K562 (cell line): ENCODE measurements around the gene MED15. TPM values are rescaled to one million over a fixed set of nuclear protein-coding genes. Genes with fewer than 3 reads are reported as not detected.

Experiments
- CHD4 ChIP-seq: fragments of 200-600 bp; sonication (generic); IDR thresholded peaks from 3 replicates; pipeline ENCODE4 v1.6.1; 2012; ENCODE audit warnings: low read depth, mild to moderate bottlenecking, mixed read lengths, low read length, inconsistent platforms; ENCODE audit not compliant: insufficient read depth, insufficient replicate concordance, poor library complexity, severe bottlenecking
- ELF1 ChIP-seq: fragments of 200-800 bp; sonication (Bioruptor generic); IDR thresholded peaks from 2 replicates; pipeline ENCODE4 v1.6.1; 2016; ENCODE audit warnings: missing genetic modification characterization, missing compliant biosample characterization
- ETV6 ChIP-seq, 3 experiments: fragments of 150-350 bp in 1 of 3; sonication (generic) in 1 of 3; formaldehyde crosslinking in 1 of 3; IDR thresholded peaks; 2 replicates each; pipeline versions ENCODE4 v1.6.1 to v1.8.0; 2014 to 2022; ENCODE audit warnings: borderline replicate concordance in 2 of 3, low read depth in 2 of 3, antibody characterized with exemption in 1 of 3, low read length in 1 of 3, mild to moderate bottlenecking in 1 of 3, missing genetic modification reagents in 1 of 3
- FOXJ3 ChIP-seq: sonication (generic); formaldehyde crosslinking; IDR thresholded peaks from 2 replicates; pipeline ENCODE4 v1.4.0; 2020; ENCODE audit warnings: mild to moderate bottlenecking, missing genetic modification reagents
- HSF4 ChIP-seq: fragments of 250-450 bp; sonication (Bioruptor Pico); IDR thresholded peaks from 2 replicates; pipeline ENCODE4 v2.1.2; 2022; ENCODE audit warnings: mild to moderate bottlenecking, moderate library complexity, borderline replicate concordance
- MEF2D ChIP-seq: conservative IDR thresholded peaks from 2 replicates; pipeline ENCODE4 v1.6.1; 2016; ENCODE audit warnings: low read depth, missing genetic modification characterization, missing compliant biosample characterization
- MEIS2 ChIP-seq: fragments of 450-650 bp; IDR thresholded peaks from 2 replicates; pipeline ENCODE4 v1.6.1; 2014; ENCODE audit warnings: mild to moderate bottlenecking; ENCODE audit not compliant: partially characterized antibody
- RBM22 ChIP-seq: fragments of 200-400 bp; formaldehyde crosslinking; IDR thresholded peaks from 2 replicates; pipeline ENCODE4 v1.6.1; 2018; ENCODE audit warnings: low read length, low read depth; ENCODE audit not compliant: poor library complexity, severe bottlenecking
- SMAD2 ChIP-seq: fragments of 150-350 bp; IDR thresholded peaks from 2 replicates; pipeline ENCODE4 v1.6.1; 2014; ENCODE audit warnings: low read depth, mild to moderate bottlenecking, low read length
- TGIF2 ChIP-seq: sonication (generic); formaldehyde crosslinking; IDR thresholded peaks from 2 replicates; pipeline ENCODE4 v1.8.1; 2022; ENCODE audit warnings: mild to moderate bottlenecking, missing genetic modification reagents, moderate library complexity
- ZC3H11A ChIP-seq: IDR thresholded peaks from 2 replicates; pipeline ENCODE4 v1.6.1; 2012; ENCODE audit warnings: low read depth, low read length, improper control_type of control experiment
- ZNF140 ChIP-seq: fragments of 250-450 bp; sonication (Bioruptor Pico); IDR thresholded peaks from 2 replicates; pipeline ENCODE4 v1.8.0; 2021; ENCODE audit warnings: moderate library complexity, mild to moderate bottlenecking, inconsistent platforms
- ZNF24 ChIP-seq: fragments of 450-650 bp; IDR thresholded peaks from 2 replicates; pipeline ENCODE4 v1.6.1; 2016
- ZNF324 ChIP-seq: fragments of 250-450 bp; sonication (Bioruptor Pico); IDR thresholded peaks from 2 replicates; pipeline ENCODE4 v1.4.0; 2020; ENCODE audit warnings: mild to moderate bottlenecking
- ZNF384 ChIP-seq: IDR thresholded peaks from 2 replicates; pipeline ENCODE4 v1.6.1; 2012; ENCODE audit warnings: low read depth, low read length, improper control_type of control experiment
- ZNF589 ChIP-seq: fragments of 200-800 bp; sonication (Bioruptor generic); IDR thresholded peaks from 2 replicates; pipeline ENCODE4 v1.6.1; 2016; ENCODE audit warnings: low read depth, missing genetic modification characterization, missing compliant biosample characterization
- ZNF668 ChIP-seq: fragments of 250-450 bp; sonication (Bioruptor Pico); IDR thresholded peaks from 2 replicates; pipeline ENCODE4 v1.8.0; 2022; ENCODE audit warnings: mild to moderate bottlenecking, inconsistent platforms
- polyA plus RNA-seq, 8 experiments: library from polyadenylated mRNA; depleted of rRNA in 4 of 8; stranded (reverse) in 5 of 8; unstranded in 3 of 8; fragments of >200 nt; fragmentation: Nextera tagmentation in 2 of 8; fragmentation: Illumina TruSeq in 1 of 8; extraction: Ambion mirVana in 2 of 8; extraction: Trizol in 1 of 8; gene quantifications; 2 replicates each; pipeline versions ENCODE4 v1.2.1 to v1.2.3, GENCODE V29; 2011 to 2014; ENCODE audit warnings: inconsistent platforms in 1 of 8, missing spikeins in 1 of 8
- total RNA-seq, 7 experiments: library from RNA; depleted of rRNA in 6 of 7; stranded (reverse); fragments of >200 nt in 6 of 7; fragmentation: Illumina TruSeq in 2 of 7; extraction: Trizol in 2 of 7; gene quantifications; 2 replicates each; pipeline versions ENCODE4 v1.2.1 to v1.2.3, GENCODE V29; 2011 to 2021; ENCODE audit warnings: low replicate concordance in 1 of 7
- TF ChIP-seq, protein P1 (sequence below): fragments of 250-450 bp; sonication (Bioruptor Pico); IDR thresholded peaks from 2 replicates; pipeline ENCODE4 v1.4.0; 2020; ENCODE audit warnings: mild to moderate bottlenecking, moderate library complexity
- TF ChIP-seq, protein P2 (sequence below): fragments of 200-400 bp; formaldehyde crosslinking; IDR thresholded peaks from 2 replicates; pipeline ENCODE4 v1.6.1; 2017; ENCODE audit warnings: mild to moderate bottlenecking, low read depth, low read length, moderate library complexity
- TF ChIP-seq, protein P3 (sequence below), 2 experiments: fragments of 200-800 bp in 1 of 2; sonication (Bioruptor generic) in 1 of 2; sonication (generic) in 1 of 2; formaldehyde crosslinking in 1 of 2; IDR thresholded peaks in 1 of 2; conservative IDR thresholded peaks in 1 of 2; 2 replicates each; pipeline versions ENCODE4 v1.5.0 to v1.6.1; 2016 to 2020; ENCODE audit warnings: missing compliant biosample characterization in 1 of 2, missing genetic modification characterization in 1 of 2, missing genetic modification reagents in 1 of 2

The MED15 gene
- total and polyA plus RNA-seq, 9 of the 15 experiments (the other 6 are each of a cell fraction or from before 2014, with no cell fraction given) = 4.0 to 271 (median 60.1) TPM

DNA sequence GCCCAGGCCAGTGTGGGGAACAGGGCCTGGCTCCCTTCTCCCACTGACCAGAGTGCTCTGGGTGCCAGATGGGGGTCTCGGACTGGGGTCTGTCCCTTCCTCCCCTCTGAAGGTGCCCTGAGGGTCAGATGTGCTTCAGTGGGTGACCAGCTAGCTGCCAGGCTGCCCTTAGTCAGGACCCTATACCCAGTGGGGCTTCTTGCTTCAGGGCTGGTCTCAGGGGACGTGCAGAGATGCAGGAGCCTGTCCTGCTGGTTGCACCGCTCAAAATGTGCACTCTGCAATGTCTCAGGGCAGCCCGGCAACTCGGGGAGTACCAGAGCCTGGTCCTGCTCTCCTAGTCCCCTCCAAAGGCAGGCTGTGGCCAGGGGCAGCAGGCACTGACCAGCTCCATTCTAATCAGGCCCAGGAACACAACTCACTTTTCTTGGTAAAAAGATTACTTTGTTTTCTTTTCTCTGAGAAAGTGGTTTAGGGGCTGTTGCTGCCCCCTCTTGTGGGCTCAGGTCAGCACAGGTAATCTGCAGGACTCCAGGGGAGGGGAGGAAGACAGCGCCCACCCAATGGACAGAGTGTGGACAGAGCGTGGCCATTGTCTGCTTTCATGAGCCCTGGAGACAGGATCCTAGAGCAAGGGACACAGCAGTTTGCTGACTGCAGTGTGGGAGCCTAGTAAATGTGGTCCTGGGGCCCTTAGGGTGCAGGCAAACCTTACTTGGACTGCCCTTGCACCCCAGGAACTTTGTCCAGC lies 80.9 kb downstream of the MED15 start (continued):
- TF ChIP-seq ZNF384 = no peak
- no peak for TF ChIP-seq HSF4 (CRISPR knock-in tag)
- TF ChIP-seq TGIF2 (CRISPR knock-in tag) = peak; percentile 67; the same call in 1 of the 2 replicates
- no peak for TF ChIP-seq ZNF140
- TF ChIP-seq ELF1 = no peak
- no peak for TF ChIP-seq ZNF668 (CRISPR knock-in tag)
- no peak for TF ChIP-seq RBM22
- no peak for TF ChIP-seq ZNF24
- TF ChIP-seq ZNF589 (CRISPR knock-in tag) = no peak
- TF ChIP-seq ZC3H11A = no peak
- TF ChIP-seq SMAD2 = no peak
- TF ChIP-seq, protein P1, sequence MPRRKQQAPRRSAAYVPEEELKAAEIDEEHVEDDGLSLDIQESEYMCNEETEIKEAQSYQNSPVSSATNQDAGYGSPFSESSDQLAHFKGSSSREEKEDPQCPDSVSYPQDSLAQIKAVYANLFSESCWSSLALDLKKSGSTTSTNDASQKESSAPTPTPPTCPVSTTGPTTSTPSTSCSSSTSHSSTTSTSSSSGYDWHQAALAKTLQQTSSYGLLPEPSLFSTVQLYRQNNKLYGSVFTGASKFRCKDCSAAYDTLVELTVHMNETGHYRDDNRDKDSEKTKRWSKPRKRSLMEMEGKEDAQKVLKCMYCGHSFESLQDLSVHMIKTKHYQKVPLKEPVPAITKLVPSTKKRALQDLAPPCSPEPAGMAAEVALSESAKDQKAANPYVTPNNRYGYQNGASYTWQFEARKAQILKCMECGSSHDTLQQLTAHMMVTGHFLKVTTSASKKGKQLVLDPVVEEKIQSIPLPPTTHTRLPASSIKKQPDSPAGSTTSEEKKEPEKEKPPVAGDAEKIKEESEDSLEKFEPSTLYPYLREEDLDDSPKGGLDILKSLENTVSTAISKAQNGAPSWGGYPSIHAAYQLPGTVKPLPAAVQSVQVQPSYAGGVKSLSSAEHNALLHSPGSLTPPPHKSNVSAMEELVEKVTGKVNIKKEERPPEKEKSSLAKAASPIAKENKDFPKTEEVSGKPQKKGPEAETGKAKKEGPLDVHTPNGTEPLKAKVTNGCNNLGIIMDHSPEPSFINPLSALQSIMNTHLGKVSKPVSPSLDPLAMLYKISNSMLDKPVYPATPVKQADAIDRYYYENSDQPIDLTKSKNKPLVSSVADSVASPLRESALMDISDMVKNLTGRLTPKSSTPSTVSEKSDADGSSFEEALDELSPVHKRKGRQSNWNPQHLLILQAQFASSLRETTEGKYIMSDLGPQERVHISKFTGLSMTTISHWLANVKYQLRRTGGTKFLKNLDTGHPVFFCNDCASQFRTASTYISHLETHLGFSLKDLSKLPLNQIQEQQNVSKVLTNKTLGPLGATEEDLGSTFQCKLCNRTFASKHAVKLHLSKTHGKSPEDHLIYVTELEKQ (CRISPR knock-in tag) = 0 out of 2 replicates have a peak, but pooled peaks have one; percentile 18
- TF ChIP-seq, protein P2, sequence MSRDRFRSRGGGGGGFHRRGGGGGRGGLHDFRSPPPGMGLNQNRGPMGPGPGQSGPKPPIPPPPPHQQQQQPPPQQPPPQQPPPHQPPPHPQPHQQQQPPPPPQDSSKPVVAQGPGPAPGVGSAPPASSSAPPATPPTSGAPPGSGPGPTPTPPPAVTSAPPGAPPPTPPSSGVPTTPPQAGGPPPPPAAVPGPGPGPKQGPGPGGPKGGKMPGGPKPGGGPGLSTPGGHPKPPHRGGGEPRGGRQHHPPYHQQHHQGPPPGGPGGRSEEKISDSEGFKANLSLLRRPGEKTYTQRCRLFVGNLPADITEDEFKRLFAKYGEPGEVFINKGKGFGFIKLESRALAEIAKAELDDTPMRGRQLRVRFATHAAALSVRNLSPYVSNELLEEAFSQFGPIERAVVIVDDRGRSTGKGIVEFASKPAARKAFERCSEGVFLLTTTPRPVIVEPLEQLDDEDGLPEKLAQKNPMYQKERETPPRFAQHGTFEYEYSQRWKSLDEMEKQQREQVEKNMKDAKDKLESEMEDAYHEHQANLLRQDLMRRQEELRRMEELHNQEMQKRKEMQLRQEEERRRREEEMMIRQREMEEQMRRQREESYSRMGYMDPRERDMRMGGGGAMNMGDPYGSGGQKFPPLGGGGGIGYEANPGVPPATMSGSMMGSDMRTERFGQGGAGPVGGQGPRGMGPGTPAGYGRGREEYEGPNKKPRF = no peak
- no peak for TF ChIP-seq CHD4
- TF ChIP-seq ZNF324 (CRISPR knock-in tag) = peak; percentile 31; the same call in 1 of the 2 replicates
- no peak for TF ChIP-seq ETV6 (IDR thresholded peaks at IDR 0.05; ENCODE audit: borderline replicate concordance in 1 of 2, low read depth in 2 of 2, low read length in 1 of 2)
- no peak for TF ChIP-seq ETV6 (CRISPR knock-in tag; IDR thresholded peaks at IDR 0.05; ENCODE audit: borderline replicate concordance)
- TF ChIP-seq MEF2D = no peak
- no peak for TF ChIP-seq MEIS2
- TF ChIP-seq, protein P3, sequence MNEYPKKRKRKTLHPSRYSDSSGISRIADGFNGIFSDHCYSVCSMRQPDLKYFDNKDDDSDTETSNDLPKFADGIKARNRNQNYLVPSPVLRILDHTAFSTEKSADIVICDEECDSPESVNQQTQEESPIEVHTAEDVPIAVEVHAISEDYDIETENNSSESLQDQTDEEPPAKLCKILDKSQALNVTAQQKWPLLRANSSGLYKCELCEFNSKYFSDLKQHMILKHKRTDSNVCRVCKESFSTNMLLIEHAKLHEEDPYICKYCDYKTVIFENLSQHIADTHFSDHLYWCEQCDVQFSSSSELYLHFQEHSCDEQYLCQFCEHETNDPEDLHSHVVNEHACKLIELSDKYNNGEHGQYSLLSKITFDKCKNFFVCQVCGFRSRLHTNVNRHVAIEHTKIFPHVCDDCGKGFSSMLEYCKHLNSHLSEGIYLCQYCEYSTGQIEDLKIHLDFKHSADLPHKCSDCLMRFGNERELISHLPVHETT (CRISPR knock-in tag; conservative IDR thresholded peaks at IDR 0.05 in 1 of 2, IDR thresholded peaks at IDR 0.05 in 1 of 2) = no peak
- TF ChIP-seq FOXJ3 (CRISPR knock-in tag) = no peak
